Posterior vena cava (tissue), 2 donors: ENCODE measurements around the gene SLC18B1. TPM values are rescaled to one million over a fixed set of nuclear protein-coding genes. Genes with fewer than 3 reads are reported as not detected.

Experiments
- DNase-seq: peaks from one replicate; pipeline ENCODE4 v3.0.0-alpha.2; 2020; ENCODE audit warnings: low spot score
- intact Hi-C, 2 donors: fragments of 100-400 bp; cut with DNase I; formaldehyde crosslinking; loops; one replicate each; pipeline versions ENCODE4 v1.14.1 to v1.14.2; 2022 to 2023
- long read RNA-seq, 2 donors: library from polyadenylated mRNA; unstranded; transcript quantifications; one replicate each; pipeline ENCODE4 v2.0.0, GENCODE V29; 2020 to 2021
- total RNA-seq, 2 donors: library from RNA; stranded (reverse); fragmentation: NEBNext Ultra II Directional; extraction: Animal tissue kit (Norgen Biotek cat#: 25700); gene quantifications; one replicate each; pipeline ENCODE4 v1.2.1, GENCODE V29; 2021
- donor health status: DM: yes; HTN: yes; CAD: no.
- donor health status: DM: yes; HTN: yes; CAD: no.

The SLC18B1 gene
- total RNA-seq: 10 to 100 TPM in 1 of 2 donors, 1 to 10 TPM in 1; 6.7 to 10.3 TPM
- long read RNA-seq, donor 1, partial matches to known transcripts: 1 of 6 reads
- long read RNA-seq, donor 1, other reads (novel, unspliced or antisense): 1 of 6 reads
- long read RNA-seq, donor 2, partial matches to known transcripts: 0 of 2 reads
- long read RNA-seq, donor 2, other reads (novel, unspliced or antisense): 0 of 2 reads

DNA sequence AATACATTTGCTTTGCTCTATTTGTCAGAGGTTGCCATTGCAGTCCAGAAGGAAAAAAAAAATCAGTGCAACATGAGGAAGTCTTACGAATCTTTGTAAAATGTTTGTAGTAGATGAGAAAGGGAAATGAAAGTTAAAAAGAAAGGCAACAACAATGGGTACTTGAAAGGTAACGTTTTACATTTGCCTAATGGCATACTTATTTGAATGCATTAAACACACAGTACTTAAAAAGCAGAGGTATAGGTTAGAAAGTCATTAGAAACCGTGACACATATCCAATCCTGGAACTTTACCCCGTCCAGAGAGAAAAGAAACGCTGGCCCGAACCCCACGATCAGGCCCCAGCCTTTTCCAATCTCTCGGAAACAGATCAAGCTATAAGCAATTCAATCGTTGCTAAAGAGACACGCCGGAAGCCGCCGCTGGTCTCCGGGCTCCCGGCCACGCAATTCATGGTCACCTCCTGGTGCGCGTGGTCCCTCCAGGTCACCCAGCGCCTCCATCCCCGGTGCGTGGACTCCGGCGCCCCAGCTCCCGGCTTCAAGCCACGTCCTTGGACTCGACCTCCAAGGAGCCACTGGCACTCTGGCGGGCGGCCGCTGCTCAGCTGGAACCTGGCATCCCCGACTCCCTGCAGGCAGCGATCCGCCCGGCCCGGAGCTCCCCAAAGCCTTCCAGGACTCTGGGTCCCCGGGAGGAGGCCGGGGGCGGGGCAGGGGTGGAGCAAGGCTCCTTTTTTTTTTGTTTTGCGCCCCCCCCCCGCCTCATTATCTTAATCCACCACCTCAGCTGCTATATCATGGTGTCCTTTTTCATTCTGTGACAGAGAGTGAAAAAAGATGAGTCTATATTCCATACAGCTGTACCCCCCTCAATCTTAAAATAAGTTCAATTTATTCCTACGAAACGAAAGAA lies at the start of gene SLC18B1:
Gene SLC18B1 (minus strand): TSS at position 687 of the 918 bp plus-strand sequence. CDS start 181 bp downstream, at position 506.
- intact Hi-C loops: no loop called here
- DNase-seq: peak; percentile 82

DNA sequence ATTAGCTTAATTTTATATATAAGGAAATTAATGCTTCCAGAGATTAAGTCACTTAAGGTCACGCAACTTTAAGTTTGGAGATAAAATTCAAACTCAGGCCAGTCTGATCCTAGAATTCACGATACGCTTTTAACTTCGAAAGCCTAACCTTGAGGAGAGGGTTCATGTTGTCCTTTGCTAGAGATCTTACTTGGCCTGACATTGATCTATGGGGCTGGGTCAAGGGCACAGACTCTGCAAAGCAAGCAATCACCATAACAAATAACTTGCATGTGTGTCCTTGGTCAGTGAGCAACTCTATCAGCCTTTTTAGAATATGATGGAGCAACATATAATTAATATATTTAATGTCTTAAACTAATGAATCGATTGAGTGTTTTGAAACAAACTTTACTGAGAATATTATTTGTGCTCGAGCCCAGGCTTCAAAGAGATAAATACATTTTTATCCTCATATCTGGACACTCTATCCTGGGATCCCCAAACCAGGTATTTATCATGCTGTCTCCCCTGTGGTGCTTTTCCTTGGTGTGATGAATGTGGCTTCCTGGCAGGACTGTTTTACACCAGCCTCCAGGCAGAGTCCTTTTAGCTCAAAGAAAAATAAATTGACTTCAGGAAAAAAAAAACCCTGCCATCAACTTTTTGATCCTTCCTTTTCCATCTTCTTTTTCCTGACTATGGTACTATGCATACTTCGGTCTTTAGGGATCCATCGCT lies 45.0 kb upstream of the SLC18B1 start:
- intact Hi-C loops: no loop called here
- no peak for DNase-seq

DNA sequence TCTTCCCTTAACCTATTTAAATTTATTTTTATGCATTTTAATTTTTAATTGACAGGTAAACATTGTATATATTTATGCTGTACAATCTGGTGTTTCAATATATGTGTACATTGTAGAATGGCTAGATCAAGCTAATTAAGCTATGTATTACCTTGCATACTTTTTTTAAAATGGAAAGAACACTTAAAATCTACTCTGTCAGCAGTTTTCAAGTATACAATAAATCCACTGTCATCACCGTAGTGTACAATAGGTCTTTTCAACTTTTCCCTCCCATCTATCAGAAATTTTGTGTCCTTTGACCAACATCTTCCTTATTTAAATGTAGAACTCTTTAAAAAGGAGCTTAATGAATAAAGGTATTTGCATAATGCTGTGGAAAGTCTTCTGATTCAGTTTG lies 43.5 kb upstream of the SLC18B1 start:
- intact Hi-C loops: no loop called here
- no peak for DNase-seq

DNA sequence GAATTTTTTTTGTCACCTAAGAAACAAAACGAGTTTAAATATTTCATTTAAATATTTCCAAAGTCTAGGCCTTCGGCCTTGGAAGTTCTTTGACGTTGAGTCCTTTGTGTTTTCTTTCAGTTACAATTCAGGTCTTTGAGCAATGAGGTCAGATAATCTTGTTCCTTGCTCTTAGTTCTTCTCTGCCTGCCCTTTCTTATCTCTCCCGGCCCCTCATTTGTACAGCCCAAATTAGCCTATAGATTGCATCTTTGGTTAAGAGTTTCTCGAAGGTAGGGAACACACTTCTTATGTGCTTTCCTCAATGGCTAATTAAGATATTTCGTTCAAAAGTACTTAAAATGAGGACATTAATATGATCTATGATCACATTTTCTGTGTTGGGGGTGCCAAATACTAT lies 34.5 kb upstream of the SLC18B1 start:
- no peak for DNase-seq
- intact Hi-C loops: no loop called here

DNA sequence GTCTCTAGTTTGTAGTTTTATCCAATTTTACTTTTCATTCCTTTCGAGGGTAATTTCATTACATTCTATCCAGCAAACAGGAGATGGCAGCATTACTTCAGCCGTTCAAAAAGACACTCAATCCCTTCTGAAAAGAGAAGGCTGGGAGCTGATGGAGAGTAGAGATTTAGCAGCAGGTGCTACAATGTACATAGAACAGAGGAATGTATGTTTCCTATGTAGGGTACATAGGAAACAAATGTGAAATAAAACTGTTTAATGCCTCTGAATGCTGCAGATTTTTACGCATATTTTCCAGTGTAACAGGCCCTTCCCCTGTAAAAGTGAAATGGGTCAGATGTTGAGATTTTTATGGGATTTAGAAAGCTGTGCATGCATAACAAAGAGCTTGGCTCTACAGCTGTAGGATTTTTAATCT lies 31.9 kb upstream of the SLC18B1 start:
- DNase-seq: no peak
- intact Hi-C loops: no loop called here

DNA sequence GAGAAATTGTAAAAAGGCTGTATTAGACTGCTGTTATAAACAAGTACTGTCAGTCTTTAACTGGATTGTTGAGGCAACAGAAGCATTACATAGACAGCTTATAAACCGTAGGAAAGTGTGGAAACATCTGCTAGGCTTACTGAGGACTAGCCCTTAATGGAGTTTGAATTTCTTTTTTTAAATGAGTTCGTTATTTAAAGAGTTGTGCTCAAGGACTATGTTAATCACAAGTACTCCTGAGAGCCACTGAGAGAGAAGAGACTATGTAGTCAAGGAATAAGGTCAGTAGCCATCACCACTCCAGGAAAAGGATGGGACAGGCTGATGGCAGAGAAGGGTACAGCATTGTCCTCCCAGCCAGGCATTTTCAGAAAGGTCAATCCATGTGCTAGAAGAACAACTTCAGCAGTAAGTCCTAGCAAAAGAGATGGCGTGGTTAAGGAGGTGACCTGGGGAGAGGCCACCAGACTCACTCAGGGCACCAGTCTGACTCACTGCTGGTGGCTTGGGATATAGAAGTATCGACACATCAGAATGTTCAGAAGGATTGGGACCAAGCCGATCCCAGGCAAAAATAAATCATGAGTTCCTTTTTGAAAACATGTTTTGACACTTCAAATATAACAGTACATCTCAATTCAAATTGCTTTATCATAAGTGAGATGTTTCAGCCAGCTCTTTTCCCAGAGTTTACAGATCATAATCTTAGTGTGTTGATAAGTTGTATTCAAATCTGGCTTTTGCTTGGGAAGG lies 22.4 kb upstream of the SLC18B1 start:
- intact Hi-C loops: loop anchor here in 1 of 2 donors (10.0 kb wide), 1 partner anchor 1094 kb away; no protein-coding TSS in a partner anchor
- no peak for DNase-seq

DNA sequence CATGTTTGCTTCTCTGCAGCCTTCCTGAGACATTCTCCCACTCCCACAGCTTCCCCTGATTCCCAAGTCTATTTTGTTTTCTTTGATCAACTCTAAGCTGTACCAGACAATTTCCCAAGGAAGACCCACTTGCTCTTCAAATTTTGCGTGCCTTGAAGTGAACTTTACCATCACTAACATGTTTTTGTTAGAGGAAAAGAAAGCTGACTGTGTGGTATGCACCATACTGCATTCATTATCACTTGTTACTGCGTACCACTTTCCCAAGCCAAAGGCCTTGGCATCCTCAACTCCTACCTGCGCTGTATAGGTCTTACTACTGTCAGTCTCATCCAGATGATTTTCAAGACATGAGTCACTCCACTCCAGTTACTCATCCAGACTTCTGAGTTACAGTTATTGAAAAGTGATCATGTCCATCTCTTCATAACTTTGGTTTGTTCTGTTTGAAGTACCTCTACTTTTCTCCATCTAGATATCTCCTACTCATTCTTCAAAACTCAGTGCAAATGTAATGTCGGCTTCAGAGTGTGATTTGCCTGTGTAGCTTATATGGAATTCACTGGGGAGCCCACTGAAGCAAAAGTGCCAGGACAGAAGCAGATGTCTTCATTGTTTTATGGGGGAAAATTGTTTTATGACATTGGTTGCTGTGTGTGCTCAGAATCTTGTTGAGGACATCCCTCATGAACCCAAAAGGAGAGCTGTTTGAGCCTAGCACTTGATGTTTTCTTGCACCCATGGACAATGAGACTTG lies 21.1 kb upstream of the SLC18B1 start:
- DNase-seq: no peak
- intact Hi-C loops: loop anchor here (10.0 kb wide), 2 partner anchors 305 to 1095 kb away; partner anchors contain the start of gene STX7 (in 1 of the 2)

DNA sequence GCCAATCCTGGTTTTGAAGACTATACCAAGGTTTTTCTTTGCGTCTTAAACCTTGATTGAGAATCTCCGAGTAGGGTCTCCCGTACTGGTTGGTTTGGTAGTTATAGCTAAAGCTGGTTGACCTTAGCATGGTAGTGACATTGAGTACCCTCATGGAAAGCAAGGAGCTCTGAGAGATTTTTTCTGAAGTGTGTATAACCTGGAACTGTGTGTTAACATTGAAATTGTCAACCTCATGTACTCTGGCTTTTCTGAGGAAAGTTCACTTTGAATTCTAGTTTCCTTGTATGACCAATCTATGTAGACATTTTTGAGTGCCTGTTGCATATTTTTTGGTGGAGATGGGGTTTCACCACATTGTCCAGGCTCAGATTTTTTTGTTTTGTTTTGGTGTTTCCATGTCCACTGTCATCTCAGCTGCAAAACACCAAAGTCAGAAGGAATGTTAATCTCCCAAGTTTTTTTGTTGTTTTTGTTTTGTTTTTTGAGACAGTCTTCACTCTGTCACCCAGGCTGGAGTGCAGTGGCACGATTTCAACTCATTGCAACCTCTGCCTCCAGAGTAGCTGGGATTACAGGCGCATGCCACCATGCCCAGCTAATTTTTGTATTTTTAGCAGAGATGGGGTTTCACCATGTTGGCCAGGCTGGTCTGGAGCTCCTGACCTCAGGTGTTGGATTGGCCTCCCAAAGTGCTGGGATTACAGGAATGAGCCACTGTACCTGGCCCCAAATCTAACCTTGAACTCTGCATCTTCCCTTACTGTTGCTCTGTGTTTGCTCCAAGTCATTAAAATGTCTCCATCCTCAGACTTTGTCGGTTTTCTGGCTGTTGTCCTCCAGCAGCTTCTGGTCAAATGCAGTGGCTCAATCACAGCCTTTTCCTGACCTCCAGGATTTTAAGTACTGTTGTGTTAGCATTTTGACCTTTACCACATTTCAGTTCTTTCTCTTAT lies 20.2 kb upstream of the SLC18B1 start:
- DNase-seq: no peak
- intact Hi-C loops: loop anchor here in 1 of 2 donors (10.0 kb wide), 1 partner anchor 304 kb away; the partner anchor contains the start of gene STX7

DNA sequence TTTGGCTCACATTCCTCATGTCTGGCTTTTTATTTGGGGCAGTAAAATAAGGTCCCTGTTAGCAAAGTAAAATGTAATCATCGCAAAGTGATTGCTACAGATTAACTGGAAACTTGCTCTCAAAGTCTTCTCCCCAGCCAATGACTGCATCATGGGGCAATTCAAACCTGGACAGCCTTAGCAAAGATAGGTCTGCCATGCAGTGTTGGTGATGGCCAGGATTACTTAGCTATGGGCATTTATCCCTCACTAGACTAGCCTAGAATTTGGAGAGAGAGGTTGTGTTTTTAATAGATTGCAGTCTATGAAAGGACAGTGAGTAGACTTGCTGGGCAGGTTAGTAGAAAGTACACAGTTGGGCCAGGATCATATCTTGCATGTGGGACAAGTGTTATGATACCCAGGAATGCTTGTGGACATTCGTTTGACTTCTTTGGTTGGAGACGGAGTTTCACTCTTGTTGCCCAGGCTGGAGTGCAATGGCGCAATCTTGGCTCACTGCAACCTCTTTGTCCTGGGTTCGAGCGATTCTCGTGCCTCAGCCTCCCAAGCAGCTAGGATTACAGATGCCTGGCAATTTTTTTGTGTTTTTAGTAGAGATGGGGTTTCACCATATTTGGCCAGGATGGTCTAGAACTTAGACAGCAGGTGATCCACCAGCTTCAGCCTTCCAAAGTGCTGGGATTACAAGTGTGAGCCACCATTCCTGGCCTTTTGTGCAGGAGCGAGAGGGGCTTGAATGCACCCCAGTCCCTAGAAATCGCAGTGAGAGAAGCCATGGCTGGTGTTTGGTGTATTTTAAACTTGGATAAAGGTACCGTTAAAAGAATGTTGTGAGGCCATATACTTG lies 19.3 kb upstream of the SLC18B1 start:
- no peak for DNase-seq
- intact Hi-C loops: loop anchor here in 1 of 2 donors (10.0 kb wide), 1 partner anchor 303 kb away; the partner anchor contains the start of gene STX7

DNA sequence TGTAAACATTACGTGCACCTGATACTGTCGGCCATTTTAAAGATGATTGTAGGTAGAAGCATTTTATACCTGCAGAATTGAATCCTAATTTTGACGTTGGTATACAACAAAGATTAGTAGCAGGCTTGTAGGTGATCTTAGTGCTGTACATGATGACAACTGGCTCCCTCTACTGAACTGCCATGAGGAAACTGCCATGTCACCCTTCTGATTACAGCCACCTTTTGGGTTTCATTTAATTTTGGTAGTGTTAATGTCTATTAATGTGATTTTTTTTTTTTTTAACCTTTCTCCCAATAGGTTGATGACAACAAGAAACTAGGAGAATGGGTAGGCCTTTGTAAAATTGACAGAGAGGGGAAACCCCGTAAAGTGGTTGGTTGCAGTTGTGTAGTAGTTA lies 18.2 kb upstream of the SLC18B1 start:
- DNase-seq: no peak
- intact Hi-C loops: loop anchor here in 1 of 2 donors (10.0 kb wide), 1 partner anchor 302 kb away; the partner anchor contains the start of gene STX7

DNA sequence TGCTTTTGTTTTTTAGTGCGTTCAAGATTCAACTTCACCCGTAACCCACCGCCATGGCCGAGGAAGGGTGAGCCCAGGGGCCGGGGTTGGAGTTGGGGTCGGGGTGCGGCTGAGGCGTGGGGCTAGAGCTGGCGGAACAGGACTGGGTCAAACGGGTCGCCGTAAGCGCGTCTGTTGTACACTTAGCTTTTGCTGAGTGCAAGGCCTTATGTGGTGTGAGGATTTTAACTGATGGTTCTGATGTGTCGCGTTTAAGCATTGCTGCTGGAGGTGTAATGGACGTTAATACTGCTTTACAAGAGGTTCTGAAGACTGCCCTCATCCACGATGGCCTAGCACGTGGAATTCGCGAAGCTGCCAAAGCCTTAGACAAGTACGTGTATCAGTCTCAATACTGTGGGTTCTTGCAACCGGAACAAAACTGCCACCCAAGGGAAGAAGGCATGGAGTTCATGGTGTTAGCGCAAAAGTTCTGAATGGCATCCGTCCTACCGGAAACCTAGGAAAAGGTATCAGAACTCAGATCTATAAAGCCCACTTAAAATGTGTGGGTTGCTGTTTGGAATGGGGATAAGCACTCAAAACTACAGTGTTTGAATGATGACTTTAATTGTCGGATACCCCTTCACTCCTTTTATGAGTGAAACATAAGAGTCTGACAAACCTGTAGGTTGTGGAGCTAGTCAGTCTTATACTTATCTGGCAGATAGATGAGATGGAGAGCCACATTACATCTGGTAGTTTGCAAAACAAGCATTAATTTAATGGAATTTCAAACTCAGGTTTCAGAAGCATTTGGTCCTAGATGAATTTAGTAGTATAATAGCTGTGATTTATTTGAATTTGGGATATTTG lies 16.5 kb upstream of the SLC18B1 start:
- DNase-seq: no peak
- intact Hi-C loops: loop anchor here in 1 of 2 donors (10.0 kb wide), 1 partner anchor 300 kb away; the partner anchor contains the start of gene STX7

DNA sequence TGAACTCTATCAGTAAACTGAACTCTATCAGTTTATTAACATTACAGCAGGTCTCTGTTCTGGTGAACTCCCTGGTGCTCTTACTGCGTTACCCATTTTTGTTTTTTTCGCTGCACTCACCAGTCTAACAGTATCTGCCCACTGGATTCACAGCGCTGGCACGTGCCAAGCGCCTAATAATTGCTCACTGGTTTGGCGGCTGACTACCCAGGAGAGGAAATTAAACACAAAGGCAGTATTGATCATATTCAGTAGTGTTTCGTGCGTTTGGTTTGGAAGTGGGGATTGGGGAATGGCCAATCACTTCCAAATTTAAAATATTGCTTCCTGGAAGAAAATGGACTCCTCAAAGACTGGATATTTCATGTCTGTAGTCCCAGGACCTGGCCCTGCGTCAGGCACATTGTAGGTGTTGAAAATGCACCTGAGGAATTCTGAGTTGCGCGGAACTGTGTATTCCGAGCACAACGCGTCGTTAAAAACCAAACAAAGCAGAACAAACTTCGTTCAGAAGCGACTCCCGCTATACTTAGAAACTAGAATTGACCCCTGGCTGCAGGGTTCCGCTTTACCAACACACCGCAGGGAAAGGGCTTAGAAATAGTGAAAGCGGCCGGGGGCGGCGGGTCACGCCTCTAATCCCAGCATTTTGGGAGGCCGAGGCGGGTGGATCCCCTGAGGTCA lies 14.9 kb upstream of the SLC18B1 start:
- DNase-seq: peak; percentile 83
- intact Hi-C loops: loop anchor here in 1 of 2 donors (10.0 kb wide), 1 partner anchor 299 kb away; the partner anchor contains the start of gene STX7

DNA sequence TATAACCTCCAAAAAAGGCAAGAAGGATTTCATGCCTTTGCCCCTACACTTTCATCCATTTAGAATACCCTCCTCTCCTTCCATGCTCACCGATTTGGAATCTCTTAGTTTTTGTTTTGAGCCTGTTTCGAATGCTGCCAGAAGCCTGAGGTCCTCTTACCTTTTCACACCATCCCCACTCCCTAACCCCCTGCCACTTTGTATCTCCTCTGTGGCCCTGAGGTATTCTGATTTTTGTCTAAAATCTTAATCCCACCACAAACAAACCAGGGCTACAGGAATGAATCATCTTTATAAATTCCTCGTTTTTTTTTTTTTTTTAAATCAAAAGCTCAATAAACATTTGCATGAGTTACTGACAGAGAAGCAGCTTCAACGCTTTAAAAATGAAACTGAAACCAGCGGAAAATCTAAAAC lies 14.3 kb upstream of the SLC18B1 start:
- intact Hi-C loops: loop anchor here in 1 of 2 donors (10.0 kb wide), 1 partner anchor 298 kb away; the partner anchor contains the start of gene STX7
- DNase-seq: no peak

DNA sequence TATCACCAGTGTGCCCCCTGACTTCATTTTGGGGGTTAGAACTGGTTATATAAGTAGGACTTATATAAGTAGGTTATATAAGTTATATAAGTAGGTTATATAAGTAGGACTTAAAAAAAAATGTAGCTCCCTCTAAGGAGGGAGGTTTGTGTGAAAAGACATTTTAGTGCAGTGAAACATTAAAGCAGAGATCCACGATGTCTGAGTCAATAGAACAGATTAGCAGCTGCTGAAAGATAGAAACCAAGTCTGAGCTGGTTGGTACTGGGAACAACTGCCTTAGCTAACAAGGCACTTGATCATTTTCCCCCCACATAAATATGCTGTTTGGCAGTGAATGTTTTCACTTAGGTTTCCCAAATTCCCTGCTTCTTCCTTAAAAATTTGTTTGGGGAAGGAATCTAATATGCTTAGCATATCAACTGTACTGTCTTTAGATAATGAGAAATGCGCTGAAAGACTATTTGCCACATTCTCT lies 13.9 kb upstream of the SLC18B1 start:
- intact Hi-C loops: loop anchor here in 1 of 2 donors (10.0 kb wide), 1 partner anchor 297 kb away; the partner anchor contains the start of gene STX7
- no peak for DNase-seq
